GM19452 (cell line): Measurements from ENCODE around the gene MAPKAPK5.
"Not testable (repeated sequence)": the region's sequence is repeated elsewhere in the genome, so short reads cannot be mapped to it uniquely, and the experiment has no call there.

Experiments
- ATAC-seq: cut with Tn5 transposase; IDR thresholded peaks from one replicate; pipeline ENCODE4 v1.9.1; 2021; ENCODE audit not compliant: unreplicated experiment

The MAPKAPK5 gene, protein sequence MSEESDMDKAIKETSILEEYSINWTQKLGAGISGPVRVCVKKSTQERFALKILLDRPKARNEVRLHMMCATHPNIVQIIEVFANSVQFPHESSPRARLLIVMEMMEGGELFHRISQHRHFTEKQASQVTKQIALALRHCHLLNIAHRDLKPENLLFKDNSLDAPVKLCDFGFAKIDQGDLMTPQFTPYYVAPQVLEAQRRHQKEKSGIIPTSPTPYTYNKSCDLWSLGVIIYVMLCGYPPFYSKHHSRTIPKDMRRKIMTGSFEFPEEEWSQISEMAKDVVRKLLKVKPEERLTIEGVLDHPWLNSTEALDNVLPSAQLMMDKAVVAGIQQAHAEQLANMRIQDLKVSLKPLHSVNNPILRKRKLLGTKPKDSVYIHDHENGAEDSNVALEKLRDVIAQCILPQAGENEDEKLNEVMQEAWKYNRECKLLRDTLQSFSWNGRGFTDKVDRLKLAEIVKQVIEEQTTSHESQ

DNA sequence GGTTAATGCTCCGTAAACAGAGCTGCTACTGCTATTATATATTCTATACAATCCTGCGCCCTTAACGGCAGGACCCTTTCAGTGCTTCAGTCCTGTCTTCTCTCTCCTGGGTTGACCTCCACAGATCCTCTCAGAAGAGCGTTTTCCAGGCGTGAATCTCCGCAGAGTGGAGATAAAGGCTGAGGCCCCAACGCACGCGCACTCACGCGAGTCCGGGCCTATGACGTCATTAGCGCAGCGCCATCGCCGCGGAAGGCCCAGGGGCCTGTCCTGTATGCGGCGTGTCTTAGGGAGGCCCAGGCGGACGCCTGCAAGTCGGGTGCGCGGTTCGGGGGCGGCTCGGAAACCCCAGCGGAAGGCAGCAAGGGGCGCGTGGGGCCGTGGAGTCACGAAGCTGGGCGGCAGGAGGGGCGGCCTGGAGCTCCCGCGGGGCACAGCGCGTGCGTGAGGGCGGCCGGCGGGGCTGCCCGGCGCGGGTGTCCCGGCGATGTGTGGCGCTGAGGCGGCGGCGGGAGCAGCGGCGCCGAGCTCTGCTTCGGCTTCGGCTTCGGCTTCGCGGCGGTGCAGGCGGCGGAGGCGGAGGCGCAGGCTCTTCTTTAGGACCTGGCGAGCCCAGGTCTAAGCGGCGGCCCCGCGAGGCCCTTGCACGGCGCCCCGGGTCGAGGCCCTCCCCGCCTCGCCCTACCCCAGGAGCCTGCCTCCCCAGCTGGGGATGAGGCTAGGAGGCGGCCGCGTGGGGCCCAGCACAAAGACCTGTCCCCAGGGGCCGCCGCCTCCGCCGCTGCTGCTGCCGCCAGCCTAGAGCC is at the start of gene MAPKAPK5:
TSS of gene MAPKAPK5 (plus strand) at position 479 of the 806 bp plus-strand sequence. CDS start 506 bp downstream, outside the sequence.
- peak; percentile 74 for ATAC-seq

DNA sequence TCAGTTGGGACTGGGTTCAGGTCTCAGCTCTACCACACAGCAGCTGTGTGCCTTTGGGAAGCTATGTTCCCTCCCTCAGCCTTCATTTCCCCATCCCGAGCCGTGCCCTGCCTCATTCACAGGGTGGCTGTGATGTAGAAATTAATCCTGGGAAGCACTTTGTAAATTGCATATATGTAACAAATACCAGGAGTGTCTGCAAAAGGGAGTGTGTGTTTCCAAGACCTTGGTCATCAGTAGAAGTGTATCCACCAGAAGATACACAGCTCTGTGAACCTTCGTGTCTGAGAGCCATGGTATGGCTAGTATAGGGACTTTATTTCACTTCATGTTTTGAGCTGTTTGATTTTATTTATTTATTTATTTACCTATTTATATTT is 49.2 kb upstream of the MAPKAPK5 start:
- ATAC-seq = no peak

DNA sequence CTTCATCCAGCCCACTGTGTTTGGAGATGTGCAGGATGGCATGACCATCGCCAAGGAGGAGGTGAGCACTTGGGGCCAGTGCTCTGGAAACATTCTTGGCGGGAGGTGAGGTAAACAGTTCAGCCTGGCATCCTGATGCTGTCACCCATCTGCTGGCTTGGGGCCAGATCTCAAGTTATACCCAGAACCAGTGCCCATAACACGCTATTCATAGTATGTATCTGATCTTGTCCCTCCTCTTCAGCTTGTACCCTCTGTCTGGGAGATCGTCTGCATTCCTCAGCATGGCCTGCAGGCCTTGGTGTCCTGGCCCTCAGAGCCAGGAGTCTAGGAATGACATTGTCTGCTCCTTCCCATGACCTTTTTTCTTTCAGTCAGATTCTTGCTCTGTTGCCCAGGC is 43.8 kb upstream of the MAPKAPK5 start:
- ATAC-seq = no peak

DNA sequence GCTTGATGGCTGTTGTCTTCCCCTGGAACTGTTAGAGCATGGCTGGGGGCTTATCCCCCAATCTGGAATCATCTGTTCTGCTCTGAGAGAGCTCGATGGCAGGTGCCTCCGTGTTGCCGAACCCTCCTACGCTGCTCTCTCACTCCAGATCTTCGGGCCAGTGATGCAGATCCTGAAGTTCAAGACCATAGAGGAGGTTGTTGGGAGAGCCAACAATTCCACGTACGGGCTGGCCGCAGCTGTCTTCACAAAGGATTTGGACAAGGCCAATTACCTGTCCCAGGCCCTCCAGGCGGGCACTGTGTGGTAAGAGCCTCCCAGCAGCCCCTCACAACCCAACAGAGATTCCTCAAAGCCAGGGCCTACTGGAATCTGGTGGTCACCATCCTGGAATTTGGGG is 42.3 kb upstream of the MAPKAPK5 start:
- no peak for ATAC-seq

DNA sequence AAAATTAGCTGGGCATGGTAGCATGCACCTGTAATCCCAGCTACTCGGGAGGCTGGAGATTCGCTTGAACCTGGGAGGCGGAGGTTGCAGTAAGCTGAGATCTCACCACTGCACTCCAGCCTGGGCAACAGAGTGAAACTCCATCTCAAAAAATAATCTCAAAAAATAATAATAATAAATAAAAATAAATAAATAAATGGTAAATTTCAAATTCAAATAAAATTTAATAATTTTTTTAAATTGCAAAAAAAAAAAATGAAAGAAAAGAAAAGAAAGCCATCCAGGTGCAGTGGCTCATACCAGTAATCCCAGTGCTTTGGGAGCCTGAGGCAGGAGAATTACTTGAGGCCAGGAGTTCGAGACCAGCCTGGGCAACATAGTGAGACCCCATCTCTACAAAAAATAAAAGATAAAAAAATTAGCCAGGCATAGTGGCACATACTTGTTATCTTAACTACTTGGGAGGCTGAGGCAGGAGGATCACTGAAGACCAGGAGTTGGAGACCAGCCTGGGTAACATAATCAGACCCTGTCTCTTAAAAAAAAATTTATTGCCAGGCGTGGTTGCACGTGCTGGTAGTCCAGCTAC is 38.9 kb upstream of the MAPKAPK5 start:
- no peak for ATAC-seq

DNA sequence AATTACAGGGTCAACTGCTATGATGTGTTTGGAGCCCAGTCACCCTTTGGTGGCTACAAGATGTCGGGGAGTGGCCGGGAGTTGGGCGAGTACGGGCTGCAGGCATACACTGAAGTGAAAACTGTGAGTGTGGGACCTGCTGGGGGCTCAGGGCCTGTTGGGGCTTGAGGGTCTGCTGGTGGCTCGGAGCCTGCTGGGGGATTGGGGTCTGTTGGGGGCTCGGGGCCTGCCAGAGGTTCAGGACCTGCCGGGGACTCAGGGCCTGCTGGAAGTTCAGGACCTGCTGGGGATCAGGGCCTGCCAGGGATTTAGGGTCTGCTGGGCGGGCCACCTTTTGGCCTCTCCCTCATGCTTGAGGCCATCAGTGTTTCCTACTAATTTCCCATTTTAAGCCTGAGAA is 38.2 kb upstream of the MAPKAPK5 start:
- no peak for ATAC-seq

DNA sequence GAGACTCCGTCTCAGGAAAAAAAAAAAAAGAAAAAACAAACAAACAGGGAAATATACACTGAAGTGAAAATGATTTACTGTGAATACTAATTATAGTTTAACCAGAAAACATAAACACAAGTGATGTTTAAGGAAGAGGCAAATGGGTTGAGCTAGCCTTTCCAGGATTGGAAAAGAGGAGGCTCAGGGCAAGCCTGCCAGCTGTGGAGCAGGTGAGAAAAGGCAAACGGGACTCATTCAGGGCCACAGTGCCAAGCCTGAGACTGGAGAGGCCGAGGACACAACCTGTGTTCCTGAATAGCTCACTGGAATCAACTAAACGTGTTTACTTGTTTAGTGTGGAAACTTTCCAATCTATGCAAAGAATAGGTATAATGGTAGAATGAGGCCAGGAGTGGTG is 35.7 kb upstream of the MAPKAPK5 start:
- ATAC-seq = no peak

DNA sequence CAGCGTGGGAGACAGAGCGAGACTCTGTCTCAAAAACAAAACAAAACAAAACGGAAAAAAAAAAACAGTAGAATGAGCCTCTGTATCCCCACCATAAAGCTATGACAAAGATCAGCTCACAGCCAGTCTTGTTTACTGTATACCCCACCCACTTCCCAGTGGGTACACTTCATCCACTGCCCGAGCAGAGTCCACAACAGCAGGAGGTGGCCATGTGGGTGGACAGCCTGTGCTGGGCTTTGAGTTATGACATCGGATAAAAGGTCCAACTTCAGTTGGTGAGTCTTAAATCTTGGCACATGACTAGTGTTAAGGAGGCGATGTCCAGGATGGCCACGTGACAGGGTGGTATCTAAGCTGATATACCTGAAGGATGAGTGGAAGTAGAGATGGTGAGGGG is 34.8 kb upstream of the MAPKAPK5 start:
- no peak for ATAC-seq

DNA sequence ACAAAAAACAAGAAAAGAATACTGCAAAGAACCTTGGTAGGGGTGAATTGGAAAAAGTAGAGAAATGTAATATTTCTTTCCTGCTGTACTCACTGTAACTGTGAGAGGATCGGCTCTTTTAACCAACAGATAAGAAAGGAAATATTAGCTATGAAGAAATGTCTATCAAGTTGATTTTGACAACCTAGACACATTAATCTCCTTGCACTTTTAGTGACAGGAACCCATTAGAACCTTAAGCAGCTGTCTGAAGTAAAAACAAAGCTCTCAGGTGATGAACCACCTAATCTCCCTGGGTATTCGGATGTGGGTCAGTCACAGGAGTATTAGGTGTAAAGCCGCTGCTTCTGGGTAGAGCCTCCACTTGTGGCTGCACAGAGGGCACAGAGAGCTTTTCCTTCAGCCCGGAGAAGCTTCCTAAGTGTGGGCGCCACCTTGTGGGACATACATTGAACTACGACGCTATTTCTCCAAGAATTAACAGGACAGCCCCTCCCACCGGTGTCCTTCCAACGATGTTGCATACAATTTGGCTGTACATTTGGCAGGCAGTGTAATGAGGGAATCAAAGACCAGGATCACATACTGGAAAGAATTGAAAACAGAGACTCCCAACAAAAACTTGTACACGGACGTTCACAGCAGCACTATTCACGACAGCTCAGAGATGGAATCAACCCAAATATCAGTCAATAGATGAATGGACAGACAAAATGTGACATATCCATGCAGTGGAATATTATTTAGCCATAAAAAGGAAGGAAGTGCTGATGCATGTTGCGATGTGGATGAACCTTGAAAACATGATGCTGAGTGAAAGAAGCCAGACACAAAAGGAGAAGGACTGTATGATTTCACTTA is 28.9 kb upstream of the MAPKAPK5 start:
- no peak for ATAC-seq

DNA sequence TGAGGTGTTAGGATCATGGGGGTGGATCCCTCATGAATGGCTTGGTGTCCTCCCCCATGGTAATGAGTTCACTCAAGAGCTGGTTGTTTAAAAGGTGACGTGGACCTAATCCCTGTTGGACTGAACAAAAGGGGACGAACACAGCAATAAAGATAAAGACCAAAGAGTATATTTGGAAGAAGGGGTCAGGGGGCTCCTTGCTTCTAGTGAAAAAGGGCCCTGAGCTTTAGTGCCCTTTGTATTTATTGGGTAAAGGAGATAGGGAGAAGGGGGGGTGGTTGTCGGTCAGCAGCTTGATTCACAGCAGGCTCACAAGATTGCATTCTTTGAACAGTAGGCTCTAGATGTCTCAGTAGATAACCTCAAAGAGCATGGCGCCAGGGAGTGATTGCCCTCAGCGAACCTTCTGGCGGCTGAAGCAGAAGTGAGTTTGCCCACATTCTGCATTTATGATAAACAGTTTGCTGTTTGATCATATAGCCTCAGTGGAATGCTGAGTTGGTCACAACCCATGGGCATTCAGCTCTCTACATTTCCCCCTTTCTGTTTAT is 25.9 kb upstream of the MAPKAPK5 start:
- ATAC-seq = no peak

DNA sequence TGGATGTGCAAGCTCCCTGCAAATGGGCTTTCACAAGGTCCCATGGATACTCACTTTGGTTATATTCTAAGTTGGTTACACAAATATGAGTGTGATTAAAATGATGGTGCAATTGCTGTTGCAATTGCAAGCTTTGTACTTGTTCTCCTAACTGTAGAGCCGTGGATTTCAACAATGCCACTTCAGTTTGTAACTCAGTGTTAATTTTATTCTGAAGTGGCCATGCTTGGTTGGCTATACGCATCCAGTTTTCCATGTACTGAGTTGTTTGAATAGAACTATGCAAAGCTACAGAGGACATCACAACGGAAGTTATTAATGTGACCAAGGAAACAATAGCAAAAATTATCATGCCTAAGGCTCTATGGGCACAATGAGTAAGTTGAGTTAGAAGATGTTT is 25.1 kb upstream of the MAPKAPK5 start:
- not testable (repeated sequence) for ATAC-seq

DNA sequence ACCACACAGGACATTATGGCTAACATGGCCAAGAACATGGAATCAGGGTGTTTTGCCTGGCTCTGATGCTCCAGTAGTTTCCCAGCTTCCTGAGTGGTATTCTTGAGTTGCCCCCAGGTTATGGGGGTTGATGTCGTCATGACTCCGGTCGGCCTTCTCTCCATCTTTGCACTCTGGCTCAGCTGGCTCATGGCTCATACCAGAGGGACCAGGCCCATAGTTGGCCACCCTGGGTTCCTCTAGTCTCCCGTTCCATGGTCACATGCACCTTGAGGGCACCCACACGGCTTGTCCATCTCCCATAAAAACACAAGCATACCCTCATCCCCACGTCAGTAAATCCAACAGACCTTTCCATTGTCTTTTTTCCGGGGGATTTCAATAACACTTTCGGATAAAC is 23.7 kb upstream of the MAPKAPK5 start:
- no peak for ATAC-seq

DNA sequence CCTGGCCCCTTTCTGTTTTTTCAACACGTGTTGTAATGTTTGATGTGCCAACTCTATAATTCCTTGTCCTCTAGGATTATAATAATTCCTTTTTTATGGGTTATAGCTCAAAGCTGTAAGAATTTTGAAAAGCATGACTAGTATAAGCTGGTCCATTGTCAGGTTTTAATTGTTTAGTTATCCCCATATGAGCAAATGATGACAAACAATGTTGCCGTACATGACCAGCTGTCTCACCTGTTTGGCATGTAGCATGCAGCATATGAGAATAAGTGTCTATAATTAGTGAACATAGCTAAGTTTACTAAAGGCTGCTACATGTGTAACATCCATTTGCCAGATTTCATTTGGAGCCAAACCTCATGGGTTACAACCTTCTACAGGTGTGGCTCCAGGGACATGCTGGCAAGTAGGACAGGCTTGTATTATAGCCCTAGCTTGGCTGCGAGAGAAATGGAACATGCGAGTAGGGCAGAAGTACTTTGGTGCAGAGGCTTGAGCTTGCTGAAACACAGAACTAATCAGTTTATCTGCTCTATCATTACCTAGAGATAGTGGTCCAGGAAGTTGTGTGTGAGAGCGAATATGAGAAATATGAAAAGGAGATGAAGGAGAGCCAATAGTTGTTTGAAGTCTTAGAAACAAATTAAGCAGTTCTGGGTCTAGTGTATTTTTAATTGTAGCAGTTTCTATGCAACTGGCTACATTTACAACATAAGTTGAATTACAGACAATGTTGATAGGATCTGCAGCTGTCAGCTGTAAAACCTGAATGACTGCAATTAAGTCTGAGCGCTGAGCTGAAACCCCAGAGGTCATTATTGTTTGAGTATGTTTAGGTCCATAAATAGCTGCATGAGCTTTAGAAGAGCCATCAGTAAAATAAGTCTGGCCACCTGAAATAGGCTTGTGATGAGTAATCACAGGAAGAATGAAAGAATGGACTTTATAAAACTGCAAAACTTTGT is 22.6 kb upstream of the MAPKAPK5 start:
- no peak for ATAC-seq

DNA sequence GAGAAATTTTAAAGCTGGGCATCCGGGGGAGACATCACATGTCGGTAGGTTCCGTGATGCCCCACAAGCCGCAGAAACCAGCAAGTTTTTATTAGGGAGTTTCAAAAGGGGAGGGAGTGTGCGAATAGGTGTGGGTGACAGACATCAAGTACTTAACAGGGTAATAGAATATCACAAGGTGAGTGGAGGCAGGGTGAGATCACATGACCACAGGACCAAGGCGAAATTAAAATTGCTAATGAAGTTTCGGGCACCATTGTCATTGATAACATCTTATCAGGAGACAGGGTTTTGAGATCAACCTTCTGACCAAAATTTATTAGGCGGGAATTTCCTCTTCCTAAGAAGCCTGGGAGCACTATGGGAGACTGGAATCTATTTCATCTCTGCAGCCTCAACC is 21.2 kb upstream of the MAPKAPK5 start:
- not testable (repeated sequence) for ATAC-seq

DNA sequence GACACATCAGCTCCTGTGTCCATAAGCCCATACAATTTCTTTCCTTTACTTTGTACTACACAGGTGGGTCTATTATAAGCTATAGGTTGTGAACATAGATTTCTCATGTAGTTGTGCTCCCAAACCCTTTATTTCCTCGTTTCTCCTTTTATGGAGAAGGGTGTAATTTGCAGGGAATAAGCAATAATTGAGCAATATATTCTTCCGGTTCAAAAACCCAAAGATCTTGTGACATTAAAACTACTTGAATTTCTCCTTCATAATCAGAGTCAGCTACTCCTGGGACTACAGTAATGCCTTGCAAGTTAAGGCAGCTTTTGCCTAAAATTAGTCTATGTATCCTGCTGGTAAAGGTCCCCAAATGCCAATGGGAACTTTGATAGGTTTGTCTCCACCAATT is 19.1 kb upstream of the MAPKAPK5 start:
- no peak for ATAC-seq

DNA sequence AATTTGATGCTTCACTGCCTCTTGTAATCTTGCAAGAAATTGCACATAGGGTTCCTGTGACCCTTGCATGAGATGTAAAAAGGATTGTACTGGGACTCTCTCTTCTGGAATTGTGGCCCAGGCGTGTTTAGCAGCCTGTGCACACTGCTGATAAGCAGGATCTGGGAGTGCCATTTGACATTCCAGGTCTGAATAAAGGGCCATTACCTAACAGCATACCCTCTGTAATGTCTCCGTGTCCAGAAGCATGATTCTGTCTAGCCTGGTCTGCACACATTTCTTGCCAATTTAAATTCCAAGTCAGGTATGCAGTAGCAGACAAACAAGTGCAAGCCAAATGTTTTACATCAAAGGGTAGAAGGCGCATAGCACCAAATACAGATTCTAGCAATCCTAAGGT is 18.1 kb upstream of the MAPKAPK5 start:
- ATAC-seq = no peak

DNA sequence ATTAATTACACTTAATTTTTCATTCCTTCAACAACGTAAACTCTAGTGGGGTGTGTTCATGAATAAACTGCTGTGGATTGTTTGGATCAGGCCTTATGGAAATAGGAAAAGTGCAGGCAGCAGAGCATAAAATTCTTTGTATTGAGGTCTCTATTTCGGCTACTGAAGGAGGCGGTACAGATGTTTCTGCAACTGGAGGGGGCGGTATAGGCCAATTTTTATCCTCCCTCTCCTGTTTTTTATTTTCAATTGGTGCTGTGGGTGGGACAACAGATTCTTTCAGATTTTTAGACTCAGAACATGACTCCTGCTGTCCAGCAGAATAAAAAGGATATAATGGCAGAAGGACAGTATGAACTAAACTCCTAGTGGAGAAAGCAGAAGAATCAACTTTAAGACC is 17.7 kb upstream of the MAPKAPK5 start:
- ATAC-seq = not testable (repeated sequence)

DNA sequence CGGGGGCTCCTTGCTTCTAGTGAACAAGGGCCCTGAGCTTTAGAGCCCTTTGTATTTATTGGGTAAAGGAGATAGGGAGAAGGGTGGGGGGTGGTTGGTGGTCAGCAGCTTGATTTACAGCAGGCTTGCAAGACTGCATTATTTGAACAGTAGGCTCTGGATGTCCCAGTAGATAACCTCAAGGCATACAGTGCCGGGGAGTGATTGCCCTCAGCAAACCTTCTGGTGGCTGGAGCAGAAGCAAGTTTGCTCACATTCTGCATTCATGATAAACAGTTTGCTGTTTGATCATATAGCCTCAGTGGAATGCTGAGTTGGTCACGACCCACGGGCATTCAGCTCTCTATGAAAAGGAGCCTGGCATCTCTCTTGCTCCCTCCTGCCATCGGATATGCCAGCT is 16.5 kb upstream of the MAPKAPK5 start:
- ATAC-seq = no peak

DNA sequence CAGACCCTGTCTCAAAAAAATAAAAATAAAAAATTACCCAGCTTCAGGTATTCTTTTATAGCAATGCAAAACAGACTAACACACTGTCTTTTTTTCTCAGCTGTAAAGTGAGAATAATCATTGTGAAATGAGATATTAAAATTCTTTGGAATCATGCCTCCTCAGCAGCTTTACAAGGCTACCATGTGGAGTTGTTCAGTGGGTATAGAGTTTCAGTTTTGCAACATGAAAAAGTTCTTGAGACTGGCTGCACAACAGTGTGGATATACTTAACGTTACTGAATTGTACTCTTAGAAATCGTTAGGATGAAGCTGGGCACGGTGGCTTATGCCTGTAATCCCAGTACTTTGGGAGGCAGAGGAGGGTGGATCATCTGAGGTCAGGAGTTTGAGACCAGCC is 15.7 kb upstream of the MAPKAPK5 start:
- ATAC-seq = no peak
